Measurements from ENCODE around the gene EMID1. TPM values are rescaled to one million over a fixed set of nuclear protein-coding genes. Genes with fewer than 3 reads are reported as not detected.

The EMID1 gene
- total and polyA plus RNA-seq, 7 donors = 0.13 to 1.3 (median 0.58) TPM

DNA sequence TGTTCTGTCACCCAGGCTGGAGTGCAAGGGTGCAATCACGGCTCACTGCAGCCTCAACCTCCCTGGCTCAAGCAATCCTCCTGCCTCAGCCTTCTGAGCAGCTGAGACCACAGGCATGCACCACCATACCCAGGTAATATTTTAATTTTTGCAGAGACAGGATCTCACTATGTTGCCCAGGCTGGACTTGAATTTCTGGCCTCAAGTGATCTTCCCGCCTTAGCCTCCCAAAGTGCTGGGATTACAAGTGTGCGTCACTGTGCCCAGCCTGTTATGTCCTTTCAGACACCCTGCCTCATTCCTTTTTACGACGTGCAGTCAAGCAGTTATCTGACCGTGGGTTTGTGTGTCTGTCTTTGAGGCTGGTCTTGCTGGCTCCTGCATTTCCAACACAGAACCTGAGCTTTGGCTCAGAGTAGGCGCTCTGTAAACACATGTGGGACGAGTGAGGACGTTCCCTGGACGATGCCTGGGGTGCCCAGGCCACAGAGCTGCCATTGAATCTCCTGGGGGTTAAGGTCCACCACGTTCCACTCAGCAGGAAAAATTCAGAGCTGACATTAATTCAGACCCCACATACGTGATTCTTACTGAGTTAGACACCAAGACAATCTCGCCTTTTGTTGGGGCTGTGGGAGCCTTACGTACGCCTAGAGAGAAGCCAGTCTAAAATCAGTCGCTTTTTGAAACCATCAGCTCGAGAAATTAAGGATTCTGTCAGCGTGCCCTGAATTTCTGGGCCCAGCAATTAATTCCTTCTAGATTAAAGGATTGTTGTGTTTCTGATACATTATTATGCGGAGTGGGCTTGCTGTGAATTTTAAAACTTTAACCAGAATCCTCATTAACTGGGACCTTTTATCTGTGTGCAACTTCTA is 21.5 kb upstream of the EMID1 start:
- H3K27me3 ChIP-seq (ENCODE audit: insufficient read depth in 3 of 3, low read length in 2 of 3) = no peaks in the 10 kb centered on the region
- H3K4me3 ChIP-seq = no peak overlapping the region
- ATAC-seq = no peak
- no peaks in the 10 kb centered on the region for H3K36me3 ChIP-seq (ENCODE audit: insufficient read depth in 1 of 2, low read depth in 1 of 2)
- H3K4me1 ChIP-seq = no peaks in the 10 kb centered on the region
- H3K9me3 ChIP-seq = no peaks in the 10 kb centered on the region
- H3K27ac ChIP-seq = no peak overlapping the region
- 63 to 75% (median 67%) methylated on average over 19 of the region's 19 CpGs for WGBS, 3 donors
- no peak for TF ChIP-seq CTCF (IDR thresholded peaks at IDR 0.05)
- intact Hi-C loops (cut with DNase I) = no loop called here
- no peak for DNase-seq

GRCh38 chr22:29184849-29185490 is 20.7 kb upstream of the EMID1 start:
- intact Hi-C loops (cut with DNase I) = no loop called here
- Histone ChIP-seq H3K27me3 (ENCODE audit: insufficient read depth in 3 of 3, low read length in 2 of 3) (no peaks in the 10 kb centered on the region), H3K4me1 (no peaks in the 10 kb centered on the region), H3K27ac (no peak overlapping the region), H3K9me3 (no peaks in the 10 kb centered on the region), H3K36me3 (ENCODE audit: insufficient read depth in 1 of 2, low read depth in 1 of 2) (no peaks in the 10 kb centered on the region), H3K4me3 (no peak overlapping the region)
- DNase-seq = no peak
- no peak for TF ChIP-seq CTCF (IDR thresholded peaks at IDR 0.05)
- ATAC-seq = no peak
- 38 to 61% (median 45%) methylated on average over 12 of the region's 12 CpGs for WGBS, 3 donors

DNA sequence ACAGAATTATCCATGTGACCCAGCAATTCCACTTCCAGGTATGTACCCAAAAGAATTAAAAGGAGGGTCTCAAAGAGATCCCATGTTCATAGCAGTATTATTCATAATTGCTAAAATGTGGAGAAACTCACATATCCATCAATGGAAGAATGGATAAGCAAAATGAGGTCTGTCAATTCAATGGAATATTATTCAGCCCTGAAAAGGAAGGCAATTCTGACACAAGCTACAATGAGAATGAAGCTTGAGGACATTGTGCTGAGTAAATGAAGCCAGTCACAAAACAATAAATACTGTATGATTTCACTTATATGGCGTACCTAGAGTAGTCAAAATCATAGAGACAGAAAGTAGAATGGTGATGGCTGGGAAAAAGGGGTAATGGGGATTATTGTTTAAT is 19.4 kb upstream of the EMID1 start:
- WGBS, 3 donors = 96 to 100% (median 97%) methylated on average over 1 of the region's 1 CpG
- no peak for ATAC-seq
- intact Hi-C loops (cut with DNase I) = no loop called here

DNA sequence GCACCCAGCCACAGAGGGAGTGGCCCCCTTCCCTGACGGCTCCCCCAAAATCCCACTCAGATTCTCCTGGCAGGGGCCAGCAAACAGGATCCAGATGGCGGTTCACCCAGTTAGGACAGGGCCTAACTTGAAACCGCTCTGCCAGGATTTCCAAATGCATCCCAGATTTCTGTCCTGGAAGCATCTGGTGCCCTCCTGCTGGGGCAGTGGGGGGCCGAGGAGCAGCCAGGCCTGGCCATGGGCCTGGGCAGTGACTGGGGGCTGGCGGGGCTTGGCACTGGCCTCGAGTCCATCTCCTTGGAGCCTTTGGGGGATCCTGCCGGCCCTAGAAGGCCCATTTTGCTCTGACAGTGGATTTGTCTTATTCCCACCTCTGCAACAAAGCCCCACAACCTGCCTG is 17.9 kb upstream of the EMID1 start:
- Histone ChIP-seq H3K4me1 (no peaks in the 10 kb centered on the region), H3K27me3 (ENCODE audit: insufficient read depth in 3 of 3, low read length in 2 of 3) (no peaks in the 10 kb centered on the region), H3K27ac (no peak overlapping the region), H3K36me3 (ENCODE audit: insufficient read depth in 1 of 2, low read depth in 1 of 2) (no peaks in the 10 kb centered on the region), H3K4me3 (no peak overlapping the region), H3K9me3 (no peaks in the 10 kb centered on the region)
- no peak for ATAC-seq
- WGBS, 3 donors = 62 to 71% (median 62%) methylated on average over 6 to 7 of the region's 7 CpGs
- no peak for DNase-seq
- intact Hi-C loops (cut with DNase I) = no loop called here
- no peak for TF ChIP-seq CTCF (IDR thresholded peaks at IDR 0.05)

More for the DNA sequence above, 19.4 kb upstream of the EMID1 start:
- no peak for DNase-seq
- Histone ChIP-seq H3K4me1 (no peaks in the 10 kb centered on the region), H3K27me3 (ENCODE audit: insufficient read depth in 3 of 3, low read length in 2 of 3) (no peaks in the 10 kb centered on the region), H3K4me3 (no peak overlapping the region), H3K27ac (no peak overlapping the region), H3K9me3 (no peaks in the 10 kb centered on the region), H3K36me3 (ENCODE audit: insufficient read depth in 1 of 2, low read depth in 1 of 2) (no peaks in the 10 kb centered on the region)
- no peak for TF ChIP-seq CTCF (IDR thresholded peaks at IDR 0.05)

Measured in psoas muscle (tissue), 8 donors.